ENCODE measurements around the gene METTL15. TPM values are rescaled to one million over a fixed set of nuclear protein-coding genes. Genes with fewer than 3 reads are reported as not detected.

METTL15 gene
- total and polyA plus RNA-seq, 3 donors from 2014 or later = 8.2 to 25.7 (median 14.8) TPM

GRCh38 chr11:28142724-28143123, 34.5 kb downstream of the METTL15 start:
- DNase-seq = no peak
- Histone ChIP-seq H3K27ac (no peak overlapping the region), H3K4me3 (no peak overlapping the region), H3K4me1 (no peaks in the 10 kb centered on the region), H3K9me3 (no peaks in the 10 kb centered on the region), H3K36me3 (ENCODE audit: low read depth, missing control alignments) (no peaks in the 10 kb centered on the region), H3K27me3 (no peaks in the 10 kb centered on the region)
- intact Hi-C loops (cut with DNase I; ENCODE audit: low total_unique reads) = no loop called here
- no peak for TF ChIP-seq POLR2A (IDR thresholded peaks at IDR 0.05)
- 90 to 92% methylated on average over 1 of the region's 1 CpG for WGBS, 2 donors

DNA sequence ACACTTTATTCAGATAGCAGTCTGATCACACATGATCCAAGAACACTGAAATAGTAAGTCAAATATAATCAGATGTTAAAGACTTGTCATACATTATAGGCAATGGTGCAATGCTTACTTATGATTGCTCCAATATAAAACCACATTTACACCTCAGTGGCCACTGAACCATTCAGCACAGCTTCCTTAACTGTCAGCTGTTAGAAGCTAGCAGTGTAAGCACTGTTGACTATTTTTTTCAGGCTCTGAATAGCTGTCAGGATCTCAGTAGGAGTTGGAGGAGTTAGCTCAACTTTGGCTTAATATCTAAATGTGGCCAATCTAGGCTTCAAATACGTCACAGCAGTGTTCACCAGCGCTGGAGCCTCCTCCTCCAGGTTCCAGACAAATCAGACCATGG, 36.6 kb downstream of the METTL15 start:
- Histone ChIP-seq H3K27ac (no peak overlapping the region), H3K9me3 (no peaks in the 10 kb centered on the region), H3K4me3 (no peak overlapping the region), H3K4me1 (no peaks in the 10 kb centered on the region), H3K27me3 (no peaks in the 10 kb centered on the region), H3K36me3 (ENCODE audit: low read depth, missing control alignments) (no peaks in the 10 kb centered on the region)
- TF ChIP-seq CTCF (IDR thresholded peaks at IDR 0.05) (no peak), POLR2A (IDR thresholded peaks at IDR 0.05) (no peak)
- intact Hi-C loops (cut with DNase I; ENCODE audit: low total_unique reads) = no loop called here
- no peak for DNase-seq
- 87 to 89% methylated on average over 2 of the region's 2 CpGs for WGBS, 2 donors

- H3K36me3 ChIP-seq (ENCODE audit: low read depth, missing control alignments) = no peaks in the 10 kb centered on the region
- intact Hi-C loops (cut with DNase I; ENCODE audit: low total_unique reads) = no loop called here
- DNase-seq = no peak
- H3K27ac ChIP-seq = no peak overlapping the region
- TF ChIP-seq CTCF (IDR thresholded peaks at IDR 0.05) = no peak
- no peak for TF ChIP-seq POLR2A (IDR thresholded peaks at IDR 0.05)
- no peaks in the 10 kb centered on the region for H3K9me3 ChIP-seq
- 84 to 93% methylated on average over 2 of the region's 2 CpGs for WGBS, 2 donors
- H3K4me1 ChIP-seq = no peaks in the 10 kb centered on the region
- no peak overlapping the region for H3K4me3 ChIP-seq
- H3K27me3 ChIP-seq = no peaks in the 10 kb centered on the region
These were observed 38.0 kb downstream of the METTL15 start for GRCh38 chr11:28146123-28146751.

DNA sequence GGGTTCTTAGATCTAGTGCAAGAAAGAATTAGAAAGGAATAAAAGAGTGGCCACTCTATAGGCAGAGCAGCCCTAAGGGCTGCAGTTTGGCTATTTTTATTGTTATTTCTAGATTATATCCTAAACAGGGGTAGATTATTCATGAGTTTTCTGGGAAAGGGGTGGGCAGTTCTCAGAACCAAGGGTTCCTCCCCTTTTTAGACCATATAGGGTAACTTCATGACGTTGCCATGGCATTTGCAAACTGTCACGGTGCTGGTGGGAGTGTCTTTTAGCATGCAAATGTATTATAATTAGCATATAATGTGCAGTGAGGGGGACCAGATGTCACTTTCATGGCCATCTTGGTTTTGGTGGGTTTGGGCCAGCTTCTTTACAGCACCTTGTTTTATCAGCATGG, 44.6 kb downstream of the METTL15 start:
- H3K36me3 ChIP-seq (ENCODE audit: low read depth, missing control alignments) = no peaks in the 10 kb centered on the region
- H3K4me1 ChIP-seq = no peaks in the 10 kb centered on the region
- H3K9me3 ChIP-seq = no peaks in the 10 kb centered on the region
- WGBS, 2 donors = 95 to 98% methylated on average over 2 of the region's 2 CpGs
- intact Hi-C loops (cut with DNase I; ENCODE audit: low total_unique reads) = no loop called here
- H3K27me3 ChIP-seq = no peaks in the 10 kb centered on the region
- DNase-seq = no peak
- no peak overlapping the region for H3K4me3 ChIP-seq
- TF ChIP-seq CTCF (IDR thresholded peaks at IDR 0.05) (no peak), POLR2A (IDR thresholded peaks at IDR 0.05) (no peak)
- no peak overlapping the region for H3K27ac ChIP-seq

GRCh38 chr11:28153586-28153985, 45.4 kb downstream of the METTL15 start:
- Histone ChIP-seq H3K4me1 (no peaks in the 10 kb centered on the region), H3K4me3 (no peak overlapping the region), H3K27me3 (no peaks in the 10 kb centered on the region), H3K27ac (no peak overlapping the region), H3K9me3 (no peaks in the 10 kb centered on the region), H3K36me3 (ENCODE audit: low read depth, missing control alignments) (no peaks in the 10 kb centered on the region)
- TF ChIP-seq POLR2A (IDR thresholded peaks at IDR 0.05) (no peak), CTCF (IDR thresholded peaks at IDR 0.05) (no peak)
- 90 to 92% methylated on average over 2 of the region's 2 CpGs for WGBS, 2 donors
- intact Hi-C loops (cut with DNase I; ENCODE audit: low total_unique reads) = no loop called here
- no peak for DNase-seq
